Natural killer cell (primary cell): ENCODE measurements around the gene SAMD14. TPM values are rescaled to one million over a fixed set of nuclear protein-coding genes. Genes with fewer than 3 reads are reported as not detected.

Source experiments
- ATAC-seq, 3 donors: fragments of 150-1000 bp in 2 of 3; fragments of 200-7000 bp in 1 of 3; cut with Tn5 transposase; 1 replicate in 1 of 3; 2 replicates in 2 of 3; pipeline ENCODE4 v1.10.0; 2021; ENCODE audit warnings: mild to moderate bottlenecking in 2 of 3, moderate library complexity in 2 of 3
- DNase-seq, 2 donors: peaks; one replicate each; pipeline versions ENCODE4 v3.0.0 to v3.0.0-alpha.2; 2013 to 2021; ENCODE audit warnings: mixed read lengths in 1 of 2
- H3K27ac ChIP-seq: one replicate; pipeline ENCODE4 v1.5.1; 2013; ENCODE audit warnings: mild to moderate bottlenecking, low read length
- H3K27me3 ChIP-seq: one replicate; pipeline ENCODE4 v1.6.1; 2013; ENCODE audit warnings: low read length; ENCODE audit not compliant: control insufficient read depth, insufficient read depth
- H3K36me3 ChIP-seq: one replicate; pipeline ENCODE4 v1.6.1; 2013; ENCODE audit warnings: low read length; ENCODE audit not compliant: control insufficient read depth, insufficient read depth
- H3K4me1 ChIP-seq: one replicate; pipeline ENCODE4 v1.6.1; 2013; ENCODE audit warnings: low read length; ENCODE audit not compliant: control insufficient read depth, insufficient read depth
- H3K4me3 ChIP-seq: one replicate; pipeline ENCODE4 v1.5.1; 2013; ENCODE audit warnings: low read length
- H3K9me3 ChIP-seq: one replicate; pipeline ENCODE4 v1.6.1; 2013; ENCODE audit warnings: low read length; ENCODE audit not compliant: control insufficient read depth, insufficient read depth
- H3K27ac Mint-ChIP-seq, 2 donors: one replicate each; pipeline ENCODE4 v1.8.0; 2022; ENCODE audit warnings: mild to moderate bottlenecking in 2 of 2, mixed read lengths in 2 of 2, moderate library complexity in 1 of 2
- H3K27me3 Mint-ChIP-seq, 2 donors: one replicate each; pipeline ENCODE4 v1.8.0; 2022; ENCODE audit warnings: low read depth in 2 of 2, mixed read lengths in 2 of 2
- H3K36me3 Mint-ChIP-seq: one replicate; pipeline ENCODE4 v1.8.0; 2022; ENCODE audit warnings: mixed read lengths
- H3K4me1 Mint-ChIP-seq, 2 donors: one replicate each; pipeline ENCODE4 v1.8.0; 2022; ENCODE audit warnings: mixed read lengths in 2 of 2
- H3K4me3 Mint-ChIP-seq: one replicate; pipeline ENCODE4 v1.8.0; 2022; ENCODE audit warnings: mild to moderate bottlenecking, moderate library complexity, mixed read lengths
- H3K9me3 Mint-ChIP-seq, 2 donors: one replicate each; pipeline ENCODE4 v1.8.0; 2022; ENCODE audit warnings: mixed read lengths in 2 of 2
- WGBS: methylation state at CpG from one replicate; pipeline ENCODE4 v1.1.7; 2013; ENCODE audit warnings: missing lambda C conversion rate; ENCODE audit not compliant: insufficient coverage; 5-methylcytosine and 5-hydroxymethylcytosine counted together
- intact Hi-C: fragments of 100-400 bp; cut with micrococcal nuclease; formaldehyde crosslinking; loops from one replicate; pipeline ENCODE4 v1.14.2; 2022
- total RNA-seq, 4 donors: library from RNA; stranded (reverse); fragments of 120-200 nt in 1 of 4; gene quantifications; one replicate each; pipeline versions ENCODE4 v1.2.3 to v1.2.4, GENCODE V29; 2013 to 2022
- TF ChIP-seq, protein P1 (sequence below): fragments of 200-600 bp; IDR thresholded peaks from one replicate; pipeline ENCODE4 v1.8.0; 2022; ENCODE audit warnings: antibody characterized with exemption

The SAMD14 gene
- total RNA-seq, 3 donors from 2014 or later (not counting 1 experiment from before 2014, with no cell fraction given), result 1.1 to 2.1 (median 1.5) TPM

DNA sequence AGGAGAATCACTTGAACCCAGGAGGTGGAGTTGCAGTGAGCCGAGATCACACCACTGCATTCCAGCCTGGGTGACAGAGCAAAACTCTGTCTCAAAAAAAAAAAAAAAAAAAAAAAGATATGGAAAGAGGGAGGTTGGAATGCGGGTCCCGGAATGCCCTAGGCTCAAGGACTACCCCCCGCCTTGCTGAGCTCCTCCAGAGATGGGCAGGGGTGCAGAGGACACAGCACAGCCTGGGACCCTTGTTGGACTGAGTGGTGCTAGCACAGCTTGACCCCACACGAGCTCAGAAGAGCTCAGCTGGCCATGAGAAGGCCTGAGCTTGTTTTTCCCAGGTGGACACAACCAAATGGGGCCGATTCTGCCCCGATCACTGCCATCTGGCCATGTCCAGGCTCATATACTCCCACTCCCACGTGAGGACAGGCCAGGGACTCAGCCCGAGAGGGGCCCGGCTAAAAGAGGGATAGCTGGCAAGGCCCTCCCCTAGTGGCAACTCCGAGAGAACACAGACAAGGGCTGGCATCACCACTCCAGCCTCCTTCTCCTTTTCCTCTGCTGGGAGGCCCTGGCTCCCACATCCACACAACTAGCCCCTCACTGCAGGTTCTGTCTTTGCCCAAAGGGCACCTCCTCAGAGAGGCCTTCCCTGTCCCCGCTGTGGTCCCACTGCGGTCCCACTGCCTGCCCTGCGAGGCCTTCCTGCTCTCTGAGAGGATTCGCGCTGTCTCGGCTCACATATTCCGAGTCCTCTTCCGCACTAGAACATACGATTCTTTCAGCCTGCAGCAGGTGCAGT is 46.8 kb upstream of the SAMD14 start:
- H3K4me3 Mint-ChIP-seq, result no peak overlapping the region
- intact Hi-C loops, result no loop called here

DNA sequence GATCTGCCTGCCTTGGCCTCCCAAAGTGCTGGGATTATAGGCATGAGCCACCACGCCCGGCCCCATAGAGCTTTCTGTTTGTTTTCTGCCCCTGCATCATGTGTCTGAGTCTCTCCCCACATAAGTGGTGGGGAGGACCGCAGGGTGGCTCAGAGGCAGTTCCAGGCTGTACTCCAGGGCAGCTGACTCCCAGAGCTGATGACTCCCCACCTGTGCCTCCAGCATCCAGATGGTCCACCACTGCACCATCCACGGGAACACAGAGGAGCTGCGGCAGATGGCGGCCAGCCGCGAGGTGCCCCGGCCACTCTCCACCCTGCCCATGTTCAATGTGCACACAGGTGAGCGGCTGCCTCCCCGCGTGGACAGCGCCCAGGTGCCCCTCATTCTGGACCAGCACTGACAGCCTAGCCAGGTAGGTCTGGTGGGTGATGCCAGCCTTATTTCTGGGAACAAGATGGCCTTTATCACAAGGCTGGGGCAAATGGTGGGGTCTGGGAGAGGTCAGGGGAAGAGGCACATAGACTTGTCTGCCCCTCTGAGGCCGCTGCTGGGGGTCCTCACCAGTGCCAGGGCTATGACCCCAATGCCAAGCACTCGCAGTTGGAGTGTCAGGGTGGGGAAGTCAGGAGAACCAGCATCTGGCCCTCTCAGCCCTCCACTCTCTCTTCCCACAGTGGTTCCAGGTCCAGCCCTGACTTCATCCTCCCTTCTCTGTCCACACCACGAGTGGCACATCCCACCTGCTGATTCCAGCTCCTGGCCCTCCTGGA is 45.3 kb upstream of the SAMD14 start:
- ATAC-seq (no peak), DNase-seq (no peak)
- Mint-ChIP-seq H3K4me1 (peaks cover 10% of the 10 kb centered on the region in 2 donors), H3K36me3 (no peaks in the 10 kb centered on the region), H3K27ac (no peak overlapping the region), H3K27me3 (peaks cover 0 to 7% of the 10 kb centered on the region in 2 donors), H3K9me3 (no peaks in the 10 kb centered on the region), H3K4me3 (no peak overlapping the region)
- H3K27me3 ChIP-seq, result no peaks in the 10 kb centered on the region
- TF ChIP-seq, protein P1, sequence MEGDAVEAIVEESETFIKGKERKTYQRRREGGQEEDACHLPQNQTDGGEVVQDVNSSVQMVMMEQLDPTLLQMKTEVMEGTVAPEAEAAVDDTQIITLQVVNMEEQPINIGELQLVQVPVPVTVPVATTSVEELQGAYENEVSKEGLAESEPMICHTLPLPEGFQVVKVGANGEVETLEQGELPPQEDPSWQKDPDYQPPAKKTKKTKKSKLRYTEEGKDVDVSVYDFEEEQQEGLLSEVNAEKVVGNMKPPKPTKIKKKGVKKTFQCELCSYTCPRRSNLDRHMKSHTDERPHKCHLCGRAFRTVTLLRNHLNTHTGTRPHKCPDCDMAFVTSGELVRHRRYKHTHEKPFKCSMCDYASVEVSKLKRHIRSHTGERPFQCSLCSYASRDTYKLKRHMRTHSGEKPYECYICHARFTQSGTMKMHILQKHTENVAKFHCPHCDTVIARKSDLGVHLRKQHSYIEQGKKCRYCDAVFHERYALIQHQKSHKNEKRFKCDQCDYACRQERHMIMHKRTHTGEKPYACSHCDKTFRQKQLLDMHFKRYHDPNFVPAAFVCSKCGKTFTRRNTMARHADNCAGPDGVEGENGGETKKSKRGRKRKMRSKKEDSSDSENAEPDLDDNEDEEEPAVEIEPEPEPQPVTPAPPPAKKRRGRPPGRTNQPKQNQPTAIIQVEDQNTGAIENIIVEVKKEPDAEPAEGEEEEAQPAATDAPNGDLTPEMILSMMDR, result no peak
- H3K9me3 ChIP-seq, result no peaks in the 10 kb centered on the region
- H3K4me3 ChIP-seq, result no peak overlapping the region
- no peak overlapping the region for H3K27ac ChIP-seq
- peaks cover 8% of the 10 kb centered on the region for H3K4me1 ChIP-seq
- intact Hi-C loops, result no loop called here
- no peaks in the 10 kb centered on the region for H3K36me3 ChIP-seq
- 93% methylated on average over 16 of the region's 16 CpGs for WGBS

More for the DNA sequence above, 46.8 kb upstream of the SAMD14 start:
- H3K4me1 Mint-ChIP-seq, result peaks cover 10% of the 10 kb centered on the region in 2 donors
- Histone ChIP-seq H3K36me3 (no peaks in the 10 kb centered on the region), H3K27me3 (no peaks in the 10 kb centered on the region), H3K27ac (no peak overlapping the region), H3K4me3 (no peak overlapping the region), H3K9me3 (no peaks in the 10 kb centered on the region), H3K4me1 (peaks cover 8% of the 10 kb centered on the region)
- no peak for ATAC-seq
- DNase-seq, result no peak
- H3K27ac Mint-ChIP-seq, result no peak overlapping the region
- peaks cover 0 to 3% of the 10 kb centered on the region in 2 donors for H3K27me3 Mint-ChIP-seq
- no peaks in the 10 kb centered on the region for H3K36me3 Mint-ChIP-seq
- TF ChIP-seq, protein P1, result no peak
- no peaks in the 10 kb centered on the region for H3K9me3 Mint-ChIP-seq
- 92% methylated on average over 20 of the region's 20 CpGs for WGBS

DNA sequence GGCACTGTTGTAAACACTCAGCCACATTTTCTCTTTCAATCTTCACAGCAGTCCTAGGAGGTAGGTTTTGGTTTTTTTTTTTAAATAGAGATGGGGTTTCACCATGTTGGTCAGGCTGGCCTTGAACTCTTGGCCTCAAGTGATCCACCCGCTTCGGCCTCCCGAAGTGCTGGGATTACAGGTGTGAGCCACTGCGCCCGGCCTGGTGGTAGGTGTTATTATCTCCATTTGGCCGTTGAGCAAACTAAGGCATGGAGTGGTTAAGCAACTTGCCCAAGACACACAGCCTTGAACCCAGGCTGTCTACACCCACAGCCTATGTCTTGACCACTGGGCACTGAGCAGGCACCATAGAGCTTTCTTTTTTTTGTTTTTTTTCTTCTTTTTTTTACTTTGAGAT is 44.5 kb upstream of the SAMD14 start:
- Histone ChIP-seq H3K4me1 (peaks cover 11% of the 10 kb centered on the region), H3K9me3 (no peaks in the 10 kb centered on the region), H3K27me3 (no peaks in the 10 kb centered on the region), H3K4me3 (no peak overlapping the region), H3K27ac (no peak overlapping the region), H3K36me3 (no peaks in the 10 kb centered on the region)
- Mint-ChIP-seq H3K4me1 (peaks cover 12% of the 10 kb centered on the region in 2 donors), H3K27ac (no peak overlapping the region), H3K9me3 (no peaks in the 10 kb centered on the region), H3K27me3 (peaks cover 0 to 7% of the 10 kb centered on the region in 2 donors), H3K4me3 (no peak overlapping the region), H3K36me3 (no peaks in the 10 kb centered on the region)
- no peak for ATAC-seq
- no peak for DNase-seq
- TF ChIP-seq, protein P1, result no peak
- WGBS, result 79% methylated on average over 6 of the region's 6 CpGs
- intact Hi-C loops, result no loop called here
